Measurements from ENCODE around the gene ANK2. TPM values are rescaled to one million over a fixed set of nuclear protein-coding genes. Genes with fewer than 3 reads are reported as not detected.
"Not testable (repeated sequence)": the region's sequence is repeated elsewhere in the genome, so short reads cannot be mapped to it uniquely, and the experiment has no call there.

Gene ANK2
- total RNA-seq, 3 donors from 2014 or later = 0.27 to 0.63 (median 0.34) TPM

GRCh38 chr4:113209153-113209552, 159.7 kb downstream of the ANK2 start:
- Mint-ChIP-seq H3K9me3 (no peaks in the 10 kb centered on the region), H3K27me3 (ENCODE audit: low read depth) (no peaks in the 10 kb centered on the region), H3K4me1 (ENCODE audit: low read depth) (no peaks in the 10 kb centered on the region), H3K4me3 (no peak overlapping the region), H3K36me3 (ENCODE audit: insufficient read depth) (no peaks in the 10 kb centered on the region)
- no peak for ATAC-seq
- no peak for DNase-seq

- Mint-ChIP-seq H3K4me1 (ENCODE audit: low read depth) (no peaks in the 10 kb centered on the region), H3K4me3 (no peak overlapping the region), H3K27me3 (ENCODE audit: low read depth) (no peaks in the 10 kb centered on the region), H3K9me3 (no peaks in the 10 kb centered on the region), H3K36me3 (ENCODE audit: insufficient read depth) (no peaks in the 10 kb centered on the region)
- DNase-seq (no peak), ATAC-seq (no peak)
These were observed 160.3 kb downstream of the ANK2 start for GRCh38 chr4:113209652-113210320.

GRCh38 chr4:113212613-113213012, 163.2 kb downstream of the ANK2 start:
- H3K4me3 Mint-ChIP-seq = no peak overlapping the region
- H3K9me3 Mint-ChIP-seq = no peaks in the 10 kb centered on the region
- ATAC-seq = no peak
- no peak for DNase-seq
- no peaks in the 10 kb centered on the region for H3K27me3 Mint-ChIP-seq (ENCODE audit: low read depth)
- no peaks in the 10 kb centered on the region for H3K4me1 Mint-ChIP-seq (ENCODE audit: low read depth)
- H3K36me3 Mint-ChIP-seq (ENCODE audit: insufficient read depth) = no peaks in the 10 kb centered on the region

GRCh38 chr4:113221990-113222389, 172.5 kb downstream of the ANK2 start:
- Mint-ChIP-seq H3K27me3 (ENCODE audit: low read depth) (no peaks in the 10 kb centered on the region), H3K4me3 (no peak overlapping the region), H3K4me1 (ENCODE audit: low read depth) (no peaks in the 10 kb centered on the region), H3K9me3 (no peaks in the 10 kb centered on the region), H3K36me3 (ENCODE audit: insufficient read depth) (no peaks in the 10 kb centered on the region)
- no peak for DNase-seq
- no peak for ATAC-seq

- Mint-ChIP-seq H3K36me3 (ENCODE audit: insufficient read depth) (no peaks in the 10 kb centered on the region), H3K9me3 (no peaks in the 10 kb centered on the region), H3K4me1 (ENCODE audit: low read depth) (no peaks in the 10 kb centered on the region), H3K4me3 (no peak overlapping the region), H3K27me3 (ENCODE audit: low read depth) (no peaks in the 10 kb centered on the region)
- no peak for DNase-seq
- no peak for ATAC-seq
These were observed 173.0 kb downstream of the ANK2 start for GRCh38 chr4:113222471-113222870.

- Mint-ChIP-seq H3K4me3 (no peak overlapping the region), H3K4me1 (ENCODE audit: low read depth) (no peaks in the 10 kb centered on the region), H3K9me3 (no peaks in the 10 kb centered on the region), H3K27me3 (ENCODE audit: low read depth) (no peaks in the 10 kb centered on the region), H3K36me3 (ENCODE audit: insufficient read depth) (no peaks in the 10 kb centered on the region)
- ATAC-seq = no peak
- DNase-seq = no peak
These were observed 173.5 kb downstream of the ANK2 start for GRCh38 chr4:113223001-113223400.

- peaks cover 2% of the 10 kb centered on the region for H3K27me3 Mint-ChIP-seq (ENCODE audit: low read depth)
- DNase-seq (no peak), ATAC-seq (no peak)
- H3K4me3 Mint-ChIP-seq = no peak overlapping the region
- no peaks in the 10 kb centered on the region for H3K9me3 Mint-ChIP-seq
- no peaks in the 10 kb centered on the region for H3K36me3 Mint-ChIP-seq (ENCODE audit: insufficient read depth)
- no peaks in the 10 kb centered on the region for H3K4me1 Mint-ChIP-seq (ENCODE audit: low read depth)
These were observed 182.7 kb downstream of the ANK2 start for GRCh38 chr4:113232194-113232593.

GRCh38 chr4:113236916-113237315, 187.5 kb downstream of the ANK2 start:
- Mint-ChIP-seq H3K9me3 (no peaks in the 10 kb centered on the region), H3K4me3 (no peak overlapping the region), H3K27me3 (ENCODE audit: low read depth) (peaks cover 4% of the 10 kb centered on the region), H3K36me3 (ENCODE audit: insufficient read depth) (no peaks in the 10 kb centered on the region), H3K4me1 (ENCODE audit: low read depth) (no peaks in the 10 kb centered on the region)
- no peak for DNase-seq
- no peak for ATAC-seq

- ATAC-seq (no peak), DNase-seq (no peak)
- H3K36me3 Mint-ChIP-seq (ENCODE audit: insufficient read depth) = no peaks in the 10 kb centered on the region
- H3K4me3 Mint-ChIP-seq = no peak overlapping the region
- no peaks in the 10 kb centered on the region for H3K4me1 Mint-ChIP-seq (ENCODE audit: low read depth)
- H3K27me3 Mint-ChIP-seq (ENCODE audit: low read depth) = peaks cover 2% of the 10 kb centered on the region
- no peaks in the 10 kb centered on the region for H3K9me3 Mint-ChIP-seq
These were observed 193.9 kb downstream of the ANK2 start for GRCh38 chr4:113243312-113243711.

- H3K9me3 Mint-ChIP-seq; H3K4me1 Mint-ChIP-seq (ENCODE audit: low read depth); ATAC-seq; DNase-seq; H3K4me3 Mint-ChIP-seq; H3K27me3 Mint-ChIP-seq (ENCODE audit: low read depth); H3K36me3 Mint-ChIP-seq (ENCODE audit: insufficient read depth): not testable (repeated sequence)
These were observed 195.3 kb downstream of the ANK2 start for GRCh38 chr4:113244747-113245146.

- ATAC-seq (no peak), DNase-seq (no peak)
- H3K4me3 Mint-ChIP-seq = no peak overlapping the region
- H3K36me3 Mint-ChIP-seq (ENCODE audit: insufficient read depth) = no peaks in the 10 kb centered on the region
- no peaks in the 10 kb centered on the region for H3K9me3 Mint-ChIP-seq
- no peaks in the 10 kb centered on the region for H3K27me3 Mint-ChIP-seq (ENCODE audit: low read depth)
- no peaks in the 10 kb centered on the region for H3K4me1 Mint-ChIP-seq (ENCODE audit: low read depth)
These were observed 198.9 kb downstream of the ANK2 start for GRCh38 chr4:113248320-113248719.

- no peak for DNase-seq
- no peak overlapping the region for H3K4me3 Mint-ChIP-seq
- ATAC-seq = no peak
- H3K4me1 Mint-ChIP-seq (ENCODE audit: low read depth) = no peaks in the 10 kb centered on the region
- H3K36me3 Mint-ChIP-seq (ENCODE audit: insufficient read depth) = no peaks in the 10 kb centered on the region
- no peaks in the 10 kb centered on the region for H3K9me3 Mint-ChIP-seq
- peaks cover under 1% of the 10 kb centered on the region for H3K27me3 Mint-ChIP-seq (ENCODE audit: low read depth)
These were observed 206.2 kb downstream of the ANK2 start for GRCh38 chr4:113255628-113256027.

- Mint-ChIP-seq H3K4me3 (no peak overlapping the region), H3K9me3 (no peaks in the 10 kb centered on the region), H3K4me1 (ENCODE audit: low read depth) (no peaks in the 10 kb centered on the region), H3K36me3 (ENCODE audit: insufficient read depth) (no peaks in the 10 kb centered on the region), H3K27me3 (ENCODE audit: low read depth) (peaks cover 4% of the 10 kb centered on the region)
- DNase-seq = no peak
- no peak for ATAC-seq
These were observed 207.5 kb downstream of the ANK2 start for GRCh38 chr4:113256946-113257345.

- ATAC-seq = no peak
- Mint-ChIP-seq H3K4me1 (ENCODE audit: low read depth) (no peaks in the 10 kb centered on the region), H3K27me3 (ENCODE audit: low read depth) (peaks cover 4% of the 10 kb centered on the region), H3K9me3 (no peaks in the 10 kb centered on the region), H3K36me3 (ENCODE audit: insufficient read depth) (no peaks in the 10 kb centered on the region), H3K4me3 (no peak overlapping the region)
- DNase-seq = no peak
These were observed 211.2 kb downstream of the ANK2 start for GRCh38 chr4:113260688-113261087.

- H3K27me3 Mint-ChIP-seq (ENCODE audit: low read depth) = peaks cover 4% of the 10 kb centered on the region
- H3K9me3 Mint-ChIP-seq = no peaks in the 10 kb centered on the region
- ATAC-seq (no peak), DNase-seq (no peak)
- no peak overlapping the region for H3K4me3 Mint-ChIP-seq
- no peaks in the 10 kb centered on the region for H3K36me3 Mint-ChIP-seq (ENCODE audit: insufficient read depth)
- no peaks in the 10 kb centered on the region for H3K4me1 Mint-ChIP-seq (ENCODE audit: low read depth)
These were observed 213.8 kb downstream of the ANK2 start for GRCh38 chr4:113263274-113263673.
